GM18861 (cell line): ENCODE results near the gene SGCE.

ENCODE experiments used
- ATAC-seq: cut with Tn5 transposase; IDR thresholded peaks from one replicate; pipeline ENCODE4 v1.9.1; 2021; ENCODE audit not compliant: unreplicated experiment

SGCE gene

GRCh38 chr7:94576316-94576715 is 79.6 kb downstream of the SGCE start:
- ATAC-seq, result no peak

- no peak for ATAC-seq
Measured at GRCh38 chr7:94575646-94576045, 80.3 kb downstream of the SGCE start.

- ATAC-seq, result no peak
Measured at GRCh38 chr7:94571816-94572215, 84.1 kb downstream of the SGCE start.

GRCh38 chr7:94567396-94567795 is 88.5 kb downstream of the SGCE start:
- no peak for ATAC-seq

GRCh38 chr7:94565247-94565894 is 90.6 kb downstream of the SGCE start:
- no peak for ATAC-seq

- no peak for ATAC-seq
Measured at GRCh38 chr7:94562525-94562924, 93.4 kb downstream of the SGCE start.

- ATAC-seq, result no peak
Measured at GRCh38 chr7:94561841-94562514, 94.0 kb downstream of the SGCE start.

- ATAC-seq, result no peak
Measured at GRCh38 chr7:94559972-94560371, 96.0 kb downstream of the SGCE start.

GRCh38 chr7:94557215-94557614 is 98.7 kb downstream of the SGCE start:
- ATAC-seq, result no peak

- peak; percentile 70 for ATAC-seq
Measured at GRCh38 chr7:94556028-94556427, 99.9 kb downstream of the SGCE start.

GRCh38 chr7:94547126-94547525 is 108.8 kb downstream of the SGCE start:
- ATAC-seq, result no peak

- ATAC-seq, result no peak
Measured at GRCh38 chr7:94540428-94540827, 115.5 kb downstream of the SGCE start.
